Urothelium cell line (cell line): ENCODE results near the gene TRANK1.
"Not testable (repeated sequence)": the region's sequence is repeated elsewhere in the genome, so short reads cannot be mapped to it uniquely, and the experiment has no call there.

ENCODE experiments used
- DNase-seq: peaks from one replicate; pipeline ENCODE4 v3.0.0; 2011; ENCODE audit warnings: low spot score, mixed read lengths
- FAIRE-seq: peaks from 2 replicates; lab custom pipeline; 2011; peaks lifted over from hg19 to GRCh38; lab: Jason Lieb, UNC

Gene TRANK1

DNA sequence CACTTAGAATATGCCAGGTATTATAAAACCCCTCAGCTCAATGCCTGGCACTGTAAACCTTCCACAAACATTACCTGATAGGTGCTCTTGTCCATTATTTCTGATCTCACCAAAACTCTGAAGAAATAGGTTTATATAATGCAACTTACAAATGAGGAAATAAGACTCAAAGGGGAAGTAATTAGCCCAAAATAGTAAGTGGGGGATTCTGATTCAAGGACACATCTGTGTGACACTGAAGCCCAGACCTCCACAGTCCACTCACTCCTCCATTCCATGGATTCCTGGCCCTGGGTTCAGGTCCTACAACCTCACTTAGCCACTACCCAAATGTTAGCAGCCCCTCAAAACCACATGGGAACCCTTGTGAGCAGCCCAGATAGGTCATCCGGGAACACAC is 49.9 kb downstream of the TRANK1 start:
- FAIRE-seq (no peak), DNase-seq (no peak)

DNA sequence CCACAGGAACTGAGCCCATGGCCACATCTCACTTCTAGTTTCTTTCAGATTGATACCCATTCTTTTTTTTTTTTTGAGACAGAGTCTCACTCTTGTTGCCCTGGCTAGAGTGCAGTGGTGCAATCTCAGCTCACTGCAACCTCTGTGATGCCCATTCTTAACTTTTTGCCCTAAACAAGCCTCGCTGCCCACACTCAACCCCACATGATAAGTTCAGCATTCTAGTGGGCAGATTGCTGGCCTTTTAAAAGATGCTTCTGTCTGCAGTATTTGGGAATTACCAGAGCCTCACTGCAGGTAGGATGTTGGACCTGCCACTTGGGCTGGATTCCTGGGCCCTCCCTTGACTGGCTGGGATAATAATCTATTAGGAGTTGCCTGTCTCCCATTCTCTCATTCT is 51.0 kb downstream of the TRANK1 start:
- DNase-seq (no peak), FAIRE-seq (no peak)

DNA sequence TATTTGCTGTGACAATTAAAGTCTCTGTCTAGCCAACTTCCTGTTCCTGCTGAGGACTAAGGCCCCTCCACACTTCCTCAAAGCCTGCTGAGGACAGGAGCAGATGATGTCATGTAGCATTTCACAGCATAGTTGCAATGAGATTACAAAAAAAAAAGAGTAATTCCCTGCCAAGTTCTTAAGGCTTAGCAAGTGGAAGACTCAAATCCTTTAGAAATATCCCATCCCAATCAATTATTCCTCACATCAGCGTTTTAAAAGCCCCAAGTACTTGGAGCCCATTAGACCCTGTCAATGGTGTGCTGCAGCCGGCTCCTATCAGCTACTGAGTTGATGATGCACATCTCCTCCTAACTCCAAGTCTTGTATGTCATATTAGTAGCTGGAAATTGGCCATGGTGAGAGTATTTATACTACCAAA is 51.7 kb downstream of the TRANK1 start:
- DNase-seq (peak; percentile 46), FAIRE-seq (no peak)

GRCh38 chr3:36892457-36893136 is 52.3 kb downstream of the TRANK1 start:
- no peak for DNase-seq
- FAIRE-seq = no peak

GRCh38 chr3:36891701-36892160 is 53.1 kb downstream of the TRANK1 start:
- DNase-seq (no peak), FAIRE-seq (no peak)

DNA sequence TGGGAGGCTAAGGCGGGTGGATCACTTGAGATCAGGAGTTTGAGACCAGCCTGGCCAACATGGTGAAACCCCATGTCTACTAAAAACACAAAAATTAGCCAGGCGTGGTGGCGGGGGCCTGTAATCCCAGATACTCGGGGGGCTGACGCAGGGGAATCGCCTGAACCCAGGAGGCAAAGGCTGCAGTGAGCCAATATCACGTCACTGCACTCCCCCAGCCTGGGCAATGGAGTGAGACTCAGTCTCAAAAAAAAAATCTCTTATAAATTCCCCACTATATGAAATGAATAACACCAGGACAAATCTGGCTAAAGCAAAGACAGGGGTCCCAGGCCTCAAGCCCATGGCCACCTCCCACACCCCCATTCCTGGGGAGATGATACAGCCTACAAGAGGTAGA is 53.8 kb downstream of the TRANK1 start:
- DNase-seq, FAIRE-seq: not testable (repeated sequence)

DNA sequence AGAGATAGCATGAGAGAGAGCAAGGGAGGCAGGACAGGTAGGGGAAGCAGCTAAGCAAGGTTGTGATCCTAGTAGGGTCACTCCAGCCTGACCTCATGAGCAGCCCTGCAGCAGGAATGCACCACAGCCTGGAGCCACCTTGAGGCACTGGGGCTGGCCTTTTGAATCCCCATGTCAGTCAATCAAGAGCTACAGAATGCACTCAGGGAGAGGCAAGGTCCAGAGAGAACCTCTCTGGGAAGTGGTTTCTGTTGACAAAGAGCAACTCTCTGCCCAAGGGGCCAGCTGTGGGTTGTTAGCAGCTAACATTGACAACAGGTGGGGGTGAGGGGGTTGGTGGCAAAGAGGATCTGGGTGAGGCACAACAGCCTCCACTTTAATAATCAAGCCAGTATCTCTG is 54.6 kb downstream of the TRANK1 start:
- FAIRE-seq (peak; percentile 13), DNase-seq (no peak)

DNA sequence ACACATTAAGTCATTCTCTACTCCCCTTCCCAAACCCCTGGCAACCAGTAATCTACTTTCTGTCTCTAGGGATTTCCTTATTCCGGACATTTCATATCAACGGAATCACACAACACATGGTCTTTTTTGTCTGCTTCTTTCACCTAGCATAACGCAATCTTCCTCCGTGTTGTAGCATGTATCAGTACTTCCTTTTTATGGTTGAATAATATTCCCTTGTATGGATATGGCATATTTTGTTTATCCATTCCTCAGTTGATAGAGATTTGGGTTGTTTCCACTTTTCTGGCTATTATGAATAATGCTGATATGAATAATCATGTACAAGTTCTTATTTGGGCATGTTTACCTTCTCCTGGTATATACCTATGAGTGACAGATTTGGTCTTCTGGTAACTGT is 63.1 kb downstream of the TRANK1 start:
- DNase-seq (no peak), FAIRE-seq (no peak)

GRCh38 chr3:36879842-36880241 is 65.0 kb downstream of the TRANK1 start:
- DNase-seq, FAIRE-seq: not testable (repeated sequence)

GRCh38 chr3:36877930-36878685 is 66.7 kb downstream of the TRANK1 start:
- FAIRE-seq (no peak), DNase-seq (no peak)

- FAIRE-seq = no peak
- peak; percentile 18 for DNase-seq
These were observed 68.5 kb downstream of the TRANK1 start for GRCh38 chr3:36876181-36876936.

- DNase-seq (no peak), FAIRE-seq (no peak)
These were observed 69.5 kb downstream of the TRANK1 start for GRCh38 chr3:36875397-36875796.

DNA sequence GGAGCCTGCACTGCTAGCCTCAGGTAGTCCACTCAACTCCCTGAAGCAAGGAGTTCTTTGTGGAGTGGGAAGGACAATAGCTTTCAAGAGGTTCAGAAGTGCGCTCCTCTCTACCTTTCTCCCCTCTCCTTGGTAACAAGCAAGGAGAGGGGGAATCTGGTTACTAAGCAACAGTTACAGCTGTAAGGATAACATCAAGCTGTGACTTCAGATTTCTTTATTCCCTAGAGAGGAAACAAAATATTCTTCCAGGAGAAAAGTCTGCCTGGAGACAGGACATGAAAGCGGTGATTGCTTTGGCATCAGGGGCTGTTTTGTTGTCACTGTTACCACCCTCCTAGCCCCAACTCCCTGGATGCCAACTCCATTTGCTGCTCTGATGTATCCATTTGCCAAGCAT is 70.4 kb downstream of the TRANK1 start:
- DNase-seq = no peak

GRCh38 chr3:36871379-36872126 is 73.3 kb downstream of the TRANK1 start:
- no peak for DNase-seq
- FAIRE-seq = no peak

More for the DNA sequence above, 70.4 kb downstream of the TRANK1 start:
- no peak for FAIRE-seq

- DNase-seq = peak; percentile 68
- FAIRE-seq = peak; percentile 82
These were observed 76.0 kb downstream of the TRANK1 start for GRCh38 chr3:36868614-36869436.

DNA sequence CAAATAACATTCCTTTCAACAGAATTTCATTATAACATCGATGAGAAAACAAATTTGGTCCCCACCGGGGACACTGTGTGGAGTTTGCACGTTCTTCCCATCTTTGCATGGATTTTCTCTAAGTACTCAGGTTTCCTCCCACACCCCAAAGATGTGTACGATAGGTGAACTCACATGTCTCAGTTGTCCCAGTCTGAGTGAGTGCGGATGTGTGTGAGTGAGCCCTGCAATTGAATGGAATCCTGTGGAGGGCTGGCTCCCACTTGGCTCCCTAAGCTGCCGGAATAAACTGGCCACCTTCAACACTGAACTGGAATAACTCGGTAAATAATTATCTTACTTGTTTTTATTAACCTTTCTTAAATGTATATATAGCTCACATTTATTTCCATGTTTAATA is 77.0 kb downstream of the TRANK1 start:
- DNase-seq (no peak), FAIRE-seq (no peak)

- DNase-seq = no peak
- no peak for FAIRE-seq
These were observed 78.5 kb downstream of the TRANK1 start for GRCh38 chr3:36866368-36866767.

DNA sequence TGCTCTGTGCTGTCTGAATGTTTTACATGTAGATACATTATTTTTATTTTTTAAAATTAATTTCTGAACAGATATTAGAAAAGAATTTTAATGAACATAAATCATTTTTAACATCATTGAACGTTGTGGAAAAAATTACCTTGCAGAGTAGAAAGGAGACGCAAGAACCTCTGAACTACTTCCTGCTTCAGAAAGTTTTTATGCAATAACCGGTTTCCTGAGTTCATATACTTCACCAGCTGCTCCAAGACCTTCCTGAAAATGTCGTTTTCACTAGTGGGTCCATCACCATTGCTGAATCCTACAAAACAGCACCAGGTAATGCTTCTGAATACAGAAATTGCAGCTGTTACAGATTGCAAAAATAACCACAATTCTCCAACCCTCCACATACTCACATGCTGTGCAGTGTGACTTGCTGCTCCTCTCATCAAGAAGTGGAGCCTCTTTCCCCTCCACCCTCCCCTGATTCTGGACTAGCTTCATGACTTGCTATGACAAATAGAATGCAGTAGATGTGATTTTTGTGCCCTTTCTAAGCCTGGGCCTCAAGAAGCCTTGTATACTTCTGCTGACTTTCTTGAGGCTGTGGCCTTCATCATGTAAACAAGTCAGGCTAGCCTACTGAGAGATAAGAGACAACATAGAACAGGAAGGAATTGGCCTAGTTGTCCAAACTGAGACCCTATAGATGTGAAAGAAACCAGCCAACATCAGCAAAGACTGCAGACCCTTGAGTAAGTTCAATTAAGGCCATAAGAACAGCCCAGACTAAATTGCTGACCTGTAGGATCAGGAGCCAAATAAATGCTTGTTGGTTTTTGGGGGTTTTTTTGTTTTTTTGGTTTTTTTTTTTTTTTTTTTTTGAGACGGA is 80.4 kb downstream of the TRANK1 start:
- DNase-seq (no peak), FAIRE-seq (no peak)
